ENCODE measurements around the gene ZBTB43. TPM values are rescaled to one million over a fixed set of nuclear protein-coding genes. Genes with fewer than 3 reads are reported as not detected.

The ZBTB43 gene
- total and polyA plus RNA-seq, 12 donors = 4.5 to 26.7 (median 12.3) TPM

DNA sequence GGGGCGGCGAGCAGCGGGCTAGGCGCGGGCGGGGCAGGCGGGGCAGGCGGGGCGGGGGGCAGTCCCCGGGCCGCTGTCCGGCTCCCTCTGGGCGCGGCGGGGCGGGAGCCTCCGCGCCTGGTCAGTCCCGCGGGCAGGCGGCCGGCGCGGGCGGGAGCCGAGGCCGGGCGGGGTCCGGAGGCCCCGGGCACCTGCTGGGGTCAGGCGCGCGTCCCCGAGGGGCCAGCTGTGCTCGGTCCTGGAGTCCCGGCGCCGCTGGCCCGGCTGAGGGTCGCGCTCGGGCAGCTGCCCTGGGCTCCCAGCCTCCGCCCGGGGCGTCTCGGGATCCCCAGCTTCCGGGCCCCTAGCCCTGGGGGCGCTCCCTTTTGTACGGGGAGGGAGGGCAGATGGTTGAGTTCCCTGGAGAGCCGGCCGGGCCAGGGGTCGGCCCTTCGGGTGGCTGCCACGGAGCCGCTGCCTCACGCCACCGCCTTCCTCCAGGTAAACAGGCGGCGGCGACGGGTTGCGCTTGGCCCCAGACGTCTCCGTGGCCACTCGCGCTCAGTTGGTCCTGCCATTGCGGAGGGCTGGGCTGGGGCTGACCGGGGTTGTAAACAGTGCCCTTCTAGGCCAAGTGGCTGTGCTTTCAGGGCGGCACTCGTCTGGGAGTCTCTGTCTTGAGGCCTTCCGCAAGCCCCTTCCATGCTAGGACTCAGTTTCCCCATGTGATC, 56.1 kb downstream of the ZBTB43 start:
- Histone ChIP-seq H3K4me1 (replicated peaks in 1 of 2) (peaks cover 6 to 47% of the 10 kb centered on the region in 2 donors), H3K27me3 (no peaks in the 10 kb centered on the region), H3K9me3 (replicated peaks in 1 of 3) (no peaks in the 10 kb centered on the region), H3K4me3 (peak overlapping the region; percentile 71 to 85 (median 78)), H3K27ac (peak overlapping the region in 4 of 5 donors; percentile 55 to 93 (median 87)), H3K36me3 (replicated peaks in 1 of 2) (peaks cover 0 to 12% of the 10 kb centered on the region in 2 donors)
- 0 to 1% (median 0%) methylated on average over 7 to 70 of the region's 71 CpGs for WGBS, 4 donors
- intact Hi-C loops (cut with DNase I) = no loop called here
- no peak for TF ChIP-seq CTCF (IDR thresholded peaks at IDR 0.05)
- TF ChIP-seq POLR2A (IDR thresholded peaks at IDR 0.05) = peak in 1 of 2 donors; percentile 6
- DNase-seq = peak in 6 of 7 donors; percentile 40 to 60 (median 46)

DNA sequence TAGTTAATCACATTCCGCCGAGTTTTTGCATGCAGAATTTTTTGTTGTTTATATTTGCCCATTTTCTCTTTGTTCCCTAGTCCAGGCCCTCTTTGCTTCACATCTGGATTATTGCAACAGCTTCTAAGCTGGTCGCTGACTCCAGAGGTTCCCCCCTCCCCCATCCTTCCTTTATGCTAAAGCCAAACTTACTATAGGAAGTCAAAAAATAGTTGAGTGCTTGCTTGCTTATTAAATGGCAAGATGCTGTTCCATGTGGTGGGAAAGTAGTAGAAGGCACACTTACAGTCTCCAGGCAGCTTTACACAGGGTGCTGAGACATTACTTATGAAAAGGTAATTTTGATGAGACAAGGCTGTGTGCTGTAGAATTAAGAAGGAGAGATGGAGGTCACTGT, 56.9 kb downstream of the ZBTB43 start:
- Histone ChIP-seq H3K36me3 (replicated peaks in 1 of 2) (peaks cover 0 to 19% of the 10 kb centered on the region in 2 donors), H3K27ac (peak overlapping the region in 2 of 5 donors; percentile 81 to 93), H3K4me3 (peak overlapping the region in 1 of 4 donors; percentile 83), H3K27me3 (no peaks in the 10 kb centered on the region), H3K4me1 (replicated peaks in 1 of 2) (peaks cover 6 to 55% of the 10 kb centered on the region in 2 donors), H3K9me3 (replicated peaks in 1 of 3) (no peaks in the 10 kb centered on the region)
- no peak for DNase-seq
- 14 to 20% (median 18%) methylated on average over 3 of the region's 3 CpGs for WGBS, 4 donors
- TF ChIP-seq CTCF (IDR thresholded peaks at IDR 0.05) (no peak), POLR2A (IDR thresholded peaks at IDR 0.05) (no peak)
- intact Hi-C loops (cut with DNase I) = no loop called here

- peak overlapping the region in 2 of 5 donors; percentile 19 to 93 for H3K27ac ChIP-seq
- no peak for TF ChIP-seq CTCF (IDR thresholded peaks at IDR 0.05)
- no peak for TF ChIP-seq POLR2A (IDR thresholded peaks at IDR 0.05)
- peak overlapping the region in 1 of 4 donors; percentile 83 for H3K4me3 ChIP-seq
- peaks cover 6 to 56% of the 10 kb centered on the region in 2 donors for H3K4me1 ChIP-seq (replicated peaks in 1 of 2)
- intact Hi-C loops (cut with DNase I) = no loop called here
- peaks cover 0 to 19% of the 10 kb centered on the region in 2 donors for H3K36me3 ChIP-seq (replicated peaks in 1 of 2)
- DNase-seq = peak in 3 of 7 donors; percentile 12 to 36 (median 29)
- WGBS, 4 donors = 35 to 46% (median 41%) methylated on average over 11 of the region's 11 CpGs
- no peaks in the 10 kb centered on the region for H3K9me3 ChIP-seq (replicated peaks in 1 of 3)
- no peaks in the 10 kb centered on the region for H3K27me3 ChIP-seq
Measured at GRCh38 chr9:126862104-126862761, 57.4 kb downstream of the ZBTB43 start.

GRCh38 chr9:126864771-126865170, 59.9 kb downstream of the ZBTB43 start:
- no peak for DNase-seq
- Histone ChIP-seq H3K36me3 (replicated peaks in 1 of 2) (peaks cover 0 to 19% of the 10 kb centered on the region in 2 donors), H3K9me3 (replicated peaks in 1 of 3) (no peaks in the 10 kb centered on the region), H3K27ac (no peak overlapping the region), H3K27me3 (no peaks in the 10 kb centered on the region), H3K4me3 (no peak overlapping the region), H3K4me1 (replicated peaks in 1 of 2) (peaks cover 6 to 65% of the 10 kb centered on the region in 2 donors)
- no peak for TF ChIP-seq CTCF (IDR thresholded peaks at IDR 0.05)
- 74 to 87% (median 79%) methylated on average over 2 of the region's 2 CpGs for WGBS, 4 donors
- intact Hi-C loops (cut with DNase I) = no loop called here

All from adrenal gland (tissue), 12 donors.